Prostate gland (tissue), 2 donors: ENCODE results near the gene MT1M. TPM values are rescaled to one million over a fixed set of nuclear protein-coding genes. Genes with fewer than 3 reads are reported as not detected.

ENCODE experiments used
- DNase-seq: peaks from one replicate; pipeline ENCODE4 v3.0.0-alpha.2; 2019; ENCODE audit warnings: low spot score
- H3K27ac ChIP-seq, 2 donors: fragments of 200-600 bp; sonication (generic); 2 replicates each; pipeline ENCODE4 v1.5.1; 2017 to 2019
- H3K27me3 ChIP-seq: fragments of 200-600 bp; sonication (generic); replicated peaks from 2 replicates; pipeline ENCODE4 v1.5.1; 2019; ENCODE audit not compliant: insufficient read depth
- H3K36me3 ChIP-seq, 2 donors: fragments of 200-600 bp; sonication (generic); 1 replicate in 1 of 2; 2 replicates in 1 of 2; pipeline versions ENCODE4 v1.5.1 to v1.8.1; 2017 to 2019
- H3K4me1 ChIP-seq: fragments of 200-600 bp; sonication (generic); replicated peaks from 2 replicates; pipeline ENCODE4 v1.5.1; 2019
- H3K4me3 ChIP-seq, 2 donors: fragments of 200-600 bp; sonication (generic); 2 replicates each; pipeline ENCODE4 v1.5.1; 2017 to 2019
- H3K9me3 ChIP-seq: fragments of 200-600 bp; sonication (generic); 2 replicates; pipeline ENCODE4 v1.5.1; 2017
- POLR2A ChIP-seq: fragments of 450-650 bp; IDR thresholded peaks from one replicate; pipeline ENCODE4 v1.6.1; 2016; ENCODE audit warnings: antibody characterized with exemption, mild to moderate bottlenecking
- POLR2AphosphoS5 ChIP-seq: sonication (generic); formaldehyde crosslinking; IDR thresholded peaks from one replicate; pipeline ENCODE4 v1.6.1; 2017; ENCODE audit warnings: antibody characterized with exemption
- WGBS: methylation state at CpG from one replicate; pipeline ENCODE4 v1.1.5; 2018; 5-methylcytosine and 5-hydroxymethylcytosine counted together
- intact Hi-C: fragments of 100-400 bp; cut with DNase I; formaldehyde crosslinking; loops from one replicate; pipeline ENCODE4 v1.14.2; 2022
- total RNA-seq, 2 donors: library from RNA; depleted of rRNA; stranded (reverse); fragments of >200 nt; gene quantifications; one replicate each; pipeline ENCODE4 v1.1.0, GENCODE V29; 2016
- TF ChIP-seq, protein P1 (sequence below), 4 experiments: fragments of 200-600 bp in 2 of 4; fragments of 450-650 bp in 2 of 4; sonication (generic) in 2 of 4; IDR thresholded peaks; 1 replicate in 3 of 4; 2 replicates in 1 of 4; pipeline ENCODE4 v1.5.1; 2016 to 2019; ENCODE audit warnings: antibody characterized with exemption in 4 of 4, mild to moderate bottlenecking in 2 of 4, moderate library complexity in 2 of 4

MT1M gene
- total RNA-seq, 2 donors from 2014 or later = 14.8 to 37.4 TPM

GRCh38 chr16:56647641-56648431, 15.4 kb downstream of the MT1M start:
- no peaks in the 10 kb centered on the region for H3K9me3 ChIP-seq
- H3K27me3 ChIP-seq = no peaks in the 10 kb centered on the region

GRCh38 chr16:56649271-56649670, 16.8 kb downstream of the MT1M start:
- Histone ChIP-seq H3K27ac (no peak overlapping the region), H3K4me1 (no peaks in the 10 kb centered on the region), H3K27me3 (no peaks in the 10 kb centered on the region)

More at GRCh38 chr16:56647641-56648431, 15.4 kb downstream of the MT1M start:
- Histone ChIP-seq H3K27ac (no peak overlapping the region), H3K36me3 (no peaks in the 10 kb centered on the region), H3K4me1 (peaks cover 4% of the 10 kb centered on the region), H3K4me3 (no peak overlapping the region)
- intact Hi-C loops = no loop called here
- WGBS = 56% methylated on average over 33 of the region's 33 CpGs
- TF ChIP-seq, protein P1, sequence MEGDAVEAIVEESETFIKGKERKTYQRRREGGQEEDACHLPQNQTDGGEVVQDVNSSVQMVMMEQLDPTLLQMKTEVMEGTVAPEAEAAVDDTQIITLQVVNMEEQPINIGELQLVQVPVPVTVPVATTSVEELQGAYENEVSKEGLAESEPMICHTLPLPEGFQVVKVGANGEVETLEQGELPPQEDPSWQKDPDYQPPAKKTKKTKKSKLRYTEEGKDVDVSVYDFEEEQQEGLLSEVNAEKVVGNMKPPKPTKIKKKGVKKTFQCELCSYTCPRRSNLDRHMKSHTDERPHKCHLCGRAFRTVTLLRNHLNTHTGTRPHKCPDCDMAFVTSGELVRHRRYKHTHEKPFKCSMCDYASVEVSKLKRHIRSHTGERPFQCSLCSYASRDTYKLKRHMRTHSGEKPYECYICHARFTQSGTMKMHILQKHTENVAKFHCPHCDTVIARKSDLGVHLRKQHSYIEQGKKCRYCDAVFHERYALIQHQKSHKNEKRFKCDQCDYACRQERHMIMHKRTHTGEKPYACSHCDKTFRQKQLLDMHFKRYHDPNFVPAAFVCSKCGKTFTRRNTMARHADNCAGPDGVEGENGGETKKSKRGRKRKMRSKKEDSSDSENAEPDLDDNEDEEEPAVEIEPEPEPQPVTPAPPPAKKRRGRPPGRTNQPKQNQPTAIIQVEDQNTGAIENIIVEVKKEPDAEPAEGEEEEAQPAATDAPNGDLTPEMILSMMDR (IDR thresholded peaks at IDR 0.05) = no peak
- no peak for DNase-seq

GRCh38 chr16:56649820-56650219, 17.4 kb downstream of the MT1M start:
- TF ChIP-seq POLR2AphosphoS5 (no peak), POLR2A (no peak)
- TF ChIP-seq, protein P1 (IDR thresholded peaks at IDR 0.05) = no peak

More at GRCh38 chr16:56649271-56649670, 16.8 kb downstream of the MT1M start:
- Histone ChIP-seq H3K9me3 (no peaks in the 10 kb centered on the region), H3K36me3 (no peaks in the 10 kb centered on the region), H3K4me3 (no peak overlapping the region)
- WGBS = 100% methylated on average over 2 of the region's 2 CpGs
- intact Hi-C loops = no loop called here
- TF ChIP-seq, protein P1 (IDR thresholded peaks at IDR 0.05) = no peak
- TF ChIP-seq POLR2AphosphoS5 (no peak), POLR2A (no peak)
- no peak for DNase-seq

DNA sequence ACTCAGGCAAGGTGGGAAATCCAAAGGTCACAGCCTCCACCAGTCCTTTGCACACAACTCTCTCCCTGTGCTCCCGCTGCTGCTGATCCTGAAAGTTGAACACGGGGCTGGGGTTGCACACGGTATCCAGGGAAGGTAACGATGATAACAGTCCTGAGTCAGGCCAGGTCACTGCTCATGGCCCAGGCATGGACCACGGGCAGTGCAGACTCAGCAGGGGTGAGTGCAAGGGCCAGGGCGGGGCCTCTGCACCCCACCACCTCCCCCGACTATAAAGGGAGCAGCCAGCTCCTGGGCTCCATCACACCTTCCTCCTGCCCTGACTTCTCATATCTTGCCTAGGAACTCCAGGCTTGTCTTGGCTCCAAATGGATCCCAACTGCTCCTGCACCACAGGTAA, 19.1 kb downstream of the MT1M start, which contains the start of gene MT1B:
MT1B (plus strand) TSS at position 301 of the 400 bp plus-strand sequence; CDS start at position 369, 68 bp downstream.
- intact Hi-C loops = no loop called here
- no peaks in the 10 kb centered on the region for H3K27me3 ChIP-seq
- no peaks in the 10 kb centered on the region for H3K36me3 ChIP-seq
- DNase-seq = no peak
- TF ChIP-seq POLR2A (no peak), POLR2AphosphoS5 (no peak)
- TF ChIP-seq, protein P1 (IDR thresholded peaks at IDR 0.05) = no peak
- no peaks in the 10 kb centered on the region for H3K4me1 ChIP-seq
- H3K4me3 ChIP-seq = no peak within 1 kb of the TSS
- H3K9me3 ChIP-seq = no peaks in the 10 kb centered on the region
- H3K27ac ChIP-seq = no peak within 1 kb of the TSS
- WGBS = 85% methylated on average over 7 of the region's 7 CpGs

More at GRCh38 chr16:56649820-56650219, 17.4 kb downstream of the MT1M start:
- intact Hi-C loops = no loop called here
- Histone ChIP-seq H3K4me1 (no peaks in the 10 kb centered on the region), H3K4me3 (no peak overlapping the region), H3K36me3 (no peaks in the 10 kb centered on the region), H3K9me3 (no peaks in the 10 kb centered on the region), H3K27me3 (no peaks in the 10 kb centered on the region), H3K27ac (no peak overlapping the region)
- no peak for DNase-seq
- 79% methylated on average over 3 of the region's 3 CpGs for WGBS

DNA sequence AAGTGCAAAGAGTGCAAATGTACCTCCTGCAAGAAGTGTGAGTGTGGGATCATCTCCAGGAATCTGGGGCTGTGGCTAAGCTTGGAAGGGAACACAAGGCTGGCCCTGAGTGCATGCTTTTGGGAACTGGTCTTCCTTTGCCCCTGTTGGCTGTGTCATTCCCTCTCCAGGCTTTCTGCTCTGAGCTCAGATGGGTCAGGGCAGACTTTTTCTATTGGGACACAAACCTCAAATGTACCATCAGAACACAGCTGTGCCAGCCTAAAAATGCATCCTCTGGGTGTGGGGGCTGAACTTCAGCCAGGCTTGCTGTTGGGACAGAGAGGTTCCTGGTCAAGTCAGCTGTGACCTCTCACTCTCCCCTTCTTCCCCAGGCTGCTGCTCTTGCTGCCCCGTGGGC, 20.1 kb downstream of the MT1M start:
- no peak for TF ChIP-seq POLR2AphosphoS5
- TF ChIP-seq, protein P1 (IDR thresholded peaks at IDR 0.05) = no peak
- no peak for TF ChIP-seq POLR2A
- DNase-seq = no peak
- Histone ChIP-seq H3K27ac (no peak overlapping the region), H3K36me3 (no peaks in the 10 kb centered on the region), H3K4me1 (no peaks in the 10 kb centered on the region), H3K27me3 (no peaks in the 10 kb centered on the region), H3K9me3 (no peaks in the 10 kb centered on the region), H3K4me3 (no peak overlapping the region)
- 31% methylated on average over 1 of the region's 1 CpG for WGBS
- intact Hi-C loops = no loop called here
